GM19438 (cell line): ENCODE measurements around the gene ADCY2.
"Not testable (repeated sequence)": the region's sequence is repeated elsewhere in the genome, so short reads cannot be mapped to it uniquely, and the experiment has no call there.

ENCODE experiments used
- ATAC-seq: cut with Tn5 transposase; IDR thresholded peaks from one replicate; pipeline ENCODE4 v1.9.1; 2021; ENCODE audit warnings: low read depth; ENCODE audit not compliant: unreplicated experiment

Gene ADCY2

DNA sequence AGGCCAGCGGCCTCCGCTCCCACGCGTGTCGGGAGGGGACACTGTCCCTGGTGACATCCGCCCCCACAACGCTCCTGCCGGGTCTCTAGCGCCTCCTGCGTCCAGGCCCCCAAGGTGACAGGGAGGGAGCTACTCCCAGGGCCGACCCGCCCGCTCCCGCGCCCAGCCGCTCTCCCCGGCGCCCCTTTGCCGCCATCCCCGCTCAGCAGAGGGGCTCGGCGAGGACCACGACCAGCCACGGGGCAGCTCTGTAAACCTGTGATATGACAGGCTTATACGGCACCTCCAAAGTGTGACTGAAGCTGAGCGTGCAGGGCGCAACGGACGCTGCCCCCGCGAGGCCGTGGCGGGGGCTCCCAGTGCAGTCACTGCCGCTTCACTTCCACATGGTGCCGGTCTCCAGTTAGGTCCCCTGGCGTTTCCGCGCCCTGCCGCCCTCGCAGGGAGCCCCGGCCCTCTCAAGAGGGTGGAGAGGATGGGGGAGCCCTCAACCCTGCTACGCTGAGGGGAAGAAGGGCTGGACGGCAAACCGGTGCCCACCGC lies 978 bp upstream of the ADCY2 start:
- no peak for ATAC-seq

DNA sequence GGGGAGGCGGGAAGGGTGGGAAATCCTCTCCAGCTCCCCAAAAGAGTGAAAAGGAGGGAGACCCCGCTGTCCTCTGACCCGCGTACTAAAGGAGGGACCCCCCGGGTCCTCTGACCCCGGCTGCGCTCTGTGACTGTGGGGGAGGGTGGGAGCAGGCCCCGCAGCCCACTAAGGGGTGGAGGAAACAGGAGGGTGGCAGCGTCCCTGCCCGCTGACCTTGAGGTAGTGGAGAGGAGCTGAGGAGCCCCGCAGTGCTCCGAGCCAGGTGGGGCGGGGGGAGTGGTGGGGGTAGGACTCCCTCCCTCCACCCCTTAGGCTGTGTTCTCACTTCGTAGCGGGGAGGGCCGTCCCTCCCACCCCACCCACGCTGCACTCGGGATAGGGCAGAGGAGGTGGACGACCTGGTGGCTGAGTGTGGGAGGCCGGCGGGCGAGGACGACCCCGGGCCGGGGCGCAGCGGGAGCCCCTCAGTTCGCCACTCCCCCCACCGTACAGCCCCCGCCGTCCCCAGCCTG lies 449 bp upstream of the ADCY2 start:
- no peak for ATAC-seq

DNA sequence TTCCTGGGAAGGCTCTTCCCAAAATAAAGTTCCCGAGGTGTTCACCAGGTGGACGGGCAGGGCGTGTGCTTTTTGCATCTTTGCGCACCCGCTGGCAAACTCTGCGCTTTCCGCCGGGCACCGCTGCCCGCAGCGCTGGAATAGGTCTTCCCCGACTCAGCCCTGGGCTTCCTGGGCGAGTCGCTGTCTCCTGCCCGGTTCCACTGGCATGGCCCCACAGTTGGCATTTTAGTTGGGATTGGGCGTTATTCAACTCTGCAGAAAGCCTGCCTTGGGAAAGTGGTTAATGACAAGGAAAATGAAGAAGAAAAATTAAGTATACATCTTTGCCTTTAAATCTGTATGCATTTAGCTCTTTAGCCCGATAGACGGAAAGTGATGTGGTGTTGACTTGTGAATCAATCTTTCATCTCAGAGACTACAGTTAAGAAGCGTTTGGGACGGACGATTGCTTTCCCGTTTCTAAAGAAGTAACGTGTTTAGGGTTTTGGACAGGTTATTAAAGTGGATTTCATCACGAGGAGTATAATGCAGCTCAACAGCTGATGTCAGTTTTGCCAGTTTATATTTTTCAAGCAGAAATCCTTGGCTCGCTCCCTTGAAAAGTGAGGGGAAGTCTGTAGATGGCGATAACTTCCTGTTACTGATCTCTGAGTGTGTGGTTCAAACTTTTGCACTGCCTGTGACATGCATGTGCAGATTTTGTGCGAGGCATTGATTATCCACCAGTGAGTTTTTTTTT lies 946 bp downstream of the ADCY2 start:
- no peak for ATAC-seq

DNA sequence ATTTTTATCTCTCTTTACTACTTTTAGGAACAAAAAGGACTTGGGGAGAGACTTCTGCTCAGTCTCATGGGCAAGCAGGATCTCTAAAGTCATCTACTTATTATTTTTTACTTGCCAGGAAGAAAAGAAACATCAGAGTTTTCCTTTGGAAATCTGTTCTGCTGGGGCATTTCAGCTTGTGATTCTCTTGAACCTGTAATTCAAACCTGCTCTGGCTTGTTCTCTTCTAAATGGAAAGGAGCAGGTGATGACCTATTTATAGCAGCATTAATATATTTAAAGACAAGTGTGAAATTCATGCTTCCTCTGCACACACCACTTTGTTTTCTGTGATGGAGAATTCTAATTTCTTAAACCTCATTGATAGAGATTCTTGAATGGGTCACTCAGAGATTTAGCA lies 2.0 kb downstream of the ADCY2 start:
- ATAC-seq: no peak

DNA sequence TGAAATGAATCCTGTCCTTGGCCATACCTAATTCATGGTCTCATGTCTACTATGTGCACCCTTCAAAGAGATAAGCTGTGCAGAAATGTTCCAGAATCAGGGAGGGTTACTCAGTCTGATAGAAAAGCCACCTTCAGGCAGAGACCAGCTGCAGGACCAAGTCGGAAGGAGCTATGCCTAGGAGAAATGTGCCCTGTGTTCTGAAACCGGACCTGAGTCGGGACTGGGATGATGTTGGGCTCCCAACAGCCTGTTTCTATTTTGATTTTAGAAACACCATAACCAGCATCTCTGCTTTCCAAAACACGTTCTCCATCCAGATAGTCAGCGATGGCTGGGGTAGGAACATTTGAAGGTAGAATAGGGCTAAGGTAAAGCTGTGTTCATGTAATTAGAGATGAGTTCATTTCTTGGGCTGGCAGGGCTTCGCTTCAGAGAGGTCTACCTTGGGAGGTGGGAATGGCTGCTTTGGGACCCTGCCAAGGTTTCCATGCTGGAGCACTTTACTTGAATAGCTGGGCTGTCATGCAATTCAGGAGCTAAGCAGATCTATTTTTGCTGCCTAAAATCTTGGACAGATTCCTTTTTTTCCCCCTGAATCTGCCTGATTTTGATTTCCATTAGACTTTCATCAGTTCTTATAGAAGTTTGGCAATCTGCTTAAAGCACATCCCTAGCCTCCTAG lies 2.8 kb downstream of the ADCY2 start:
- no peak for ATAC-seq

DNA sequence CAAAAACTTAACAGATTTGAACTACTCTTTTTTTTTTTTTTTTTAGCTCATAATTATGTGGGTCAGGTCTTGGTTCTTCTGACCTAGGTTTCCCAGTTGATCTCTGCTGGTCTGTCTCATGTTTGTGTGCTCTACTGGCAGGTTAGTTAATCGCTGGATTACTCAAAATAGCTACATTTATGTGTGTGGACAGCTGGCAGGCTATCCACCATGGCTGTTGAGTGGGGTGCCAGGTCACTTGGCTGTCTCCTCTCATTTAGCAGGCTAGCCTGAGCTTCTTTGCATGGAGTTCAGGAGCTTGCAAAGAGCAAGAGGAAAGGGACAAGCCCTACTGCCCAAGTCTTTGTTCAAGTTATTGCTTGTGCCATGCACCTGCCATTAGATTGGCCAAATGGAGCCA lies 9.3 kb downstream of the ADCY2 start:
- no peak for ATAC-seq

DNA sequence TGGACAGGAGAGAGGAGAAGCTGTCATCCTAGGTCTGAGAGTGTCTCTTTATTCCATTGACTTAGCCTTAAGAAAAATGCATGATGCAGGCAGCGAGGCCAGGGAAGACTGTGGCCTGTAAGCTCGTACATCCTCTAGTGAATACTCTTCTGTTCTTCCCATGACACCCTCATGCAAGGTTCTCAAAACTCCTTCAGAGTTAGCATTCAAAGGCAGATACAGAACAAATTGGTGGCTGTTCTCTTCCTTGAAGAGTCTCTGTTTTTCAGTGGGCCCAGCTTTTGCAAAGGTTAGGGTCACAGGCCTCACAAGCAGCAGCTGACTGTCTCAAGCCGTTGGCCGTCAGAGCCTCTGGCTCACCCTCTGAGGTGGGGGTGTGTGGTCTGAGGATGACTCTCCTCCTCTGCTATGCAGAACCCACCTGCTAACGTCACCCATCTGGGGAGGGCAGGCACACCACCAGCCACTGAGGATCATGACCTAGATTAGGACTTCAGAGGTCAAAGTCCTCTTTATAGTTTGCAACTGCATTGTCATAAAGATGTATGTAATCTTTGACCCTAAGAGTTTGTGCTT lies 15.1 kb downstream of the ADCY2 start:
- no peak for ATAC-seq

DNA sequence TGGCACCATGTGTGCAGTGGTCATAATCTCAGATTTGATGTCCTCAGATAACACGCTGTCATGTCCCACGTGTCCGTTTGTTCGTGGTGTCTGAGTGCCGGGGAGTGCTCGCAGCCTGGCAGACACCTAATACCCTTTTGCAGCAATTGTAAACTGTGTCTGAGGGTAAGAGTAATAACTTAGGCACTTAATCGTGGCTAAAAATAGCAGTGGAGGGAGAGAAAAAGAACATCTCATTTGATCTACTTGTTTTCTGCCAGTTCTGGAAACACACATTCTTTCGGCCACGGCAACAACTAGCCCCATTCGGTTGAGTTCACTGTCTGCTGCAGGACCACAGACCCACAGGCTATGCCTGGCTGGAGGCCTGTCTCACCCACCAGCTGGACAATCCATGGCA lies 16.5 kb downstream of the ADCY2 start:
- ATAC-seq: no peak

DNA sequence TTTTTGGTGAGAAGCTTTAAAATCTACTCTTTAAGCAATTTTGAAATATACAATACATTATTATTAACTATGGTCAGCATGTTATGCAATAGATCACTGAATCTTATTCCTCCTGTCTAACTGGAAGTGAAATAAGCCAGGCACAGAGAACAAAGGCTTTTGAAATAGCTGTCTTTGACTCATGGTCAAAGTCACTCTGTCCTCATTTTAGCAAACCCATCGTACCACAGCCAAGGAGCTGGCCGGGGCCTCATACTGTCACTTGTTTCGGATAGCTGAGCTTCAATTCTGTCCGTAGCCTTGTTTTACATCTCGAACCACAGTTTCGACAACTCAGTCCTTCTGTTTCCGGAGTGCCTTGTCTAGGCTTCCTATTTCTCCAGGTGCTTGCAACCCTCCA lies 19.2 kb downstream of the ADCY2 start:
- no peak for ATAC-seq

DNA sequence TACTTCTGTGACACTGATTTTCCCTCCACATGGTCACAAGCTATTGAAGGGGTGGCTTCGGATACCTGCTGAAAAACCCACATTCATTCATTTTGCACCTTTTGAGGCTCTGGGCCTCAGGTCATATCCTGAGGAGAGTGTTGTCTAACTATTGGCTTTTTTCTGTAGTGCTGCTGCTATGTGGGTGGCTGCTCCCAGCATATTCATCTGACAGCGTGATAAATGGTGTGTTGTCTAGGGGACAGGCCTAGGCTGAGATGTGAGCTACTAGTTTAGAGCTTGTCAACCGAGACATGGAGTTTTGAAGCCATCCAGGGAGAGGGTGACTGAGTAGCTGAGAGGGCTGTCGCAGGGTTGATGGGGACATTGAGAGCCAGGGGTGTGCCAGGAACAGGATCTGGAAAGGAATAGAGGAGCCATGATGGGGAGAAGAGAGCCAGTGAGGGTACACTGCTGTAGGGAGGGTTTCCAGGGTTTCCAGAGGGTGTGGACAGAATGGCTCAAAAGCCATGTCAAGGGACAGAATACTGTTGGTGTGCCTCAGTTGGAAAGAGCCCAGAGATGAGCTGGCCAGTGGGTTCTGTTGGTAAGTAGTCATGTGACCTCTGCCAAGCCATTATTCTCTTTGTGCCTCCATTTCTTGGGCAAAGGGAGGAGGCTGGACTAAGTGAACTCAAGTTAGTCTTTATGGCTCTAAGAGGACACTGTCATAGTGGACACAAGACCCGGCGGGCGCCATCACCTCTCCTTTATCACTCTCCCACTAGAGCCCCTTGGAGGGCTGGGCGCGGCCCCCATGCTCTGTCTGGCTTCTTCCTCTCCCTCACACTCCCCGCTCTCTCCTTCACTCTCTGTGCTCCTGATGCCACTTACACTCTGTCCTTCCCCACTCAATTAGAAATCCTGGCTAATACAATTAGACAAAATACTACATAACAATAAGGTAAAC lies 19.9 kb downstream of the ADCY2 start:
- ATAC-seq: no peak

DNA sequence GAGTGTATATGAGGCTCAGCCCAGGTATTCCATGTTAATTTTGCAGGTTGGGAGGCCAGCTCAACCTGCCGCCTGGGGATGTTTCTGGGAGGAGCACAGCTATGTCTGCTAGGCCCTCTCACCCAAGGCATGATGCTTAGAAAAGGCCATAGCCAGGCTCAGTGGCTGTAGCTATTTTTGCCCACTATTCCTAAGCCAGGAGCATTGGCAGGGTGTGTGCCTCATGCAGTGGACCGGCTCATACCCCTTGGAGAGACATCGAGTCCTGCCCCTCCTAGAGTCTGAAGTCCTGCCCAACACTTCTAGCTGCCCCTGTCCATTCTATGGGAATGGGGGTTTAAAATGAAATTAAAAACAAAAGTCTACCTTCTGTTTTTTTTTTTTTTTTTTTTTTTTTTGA lies 22.3 kb downstream of the ADCY2 start:
- ATAC-seq: no peak

DNA sequence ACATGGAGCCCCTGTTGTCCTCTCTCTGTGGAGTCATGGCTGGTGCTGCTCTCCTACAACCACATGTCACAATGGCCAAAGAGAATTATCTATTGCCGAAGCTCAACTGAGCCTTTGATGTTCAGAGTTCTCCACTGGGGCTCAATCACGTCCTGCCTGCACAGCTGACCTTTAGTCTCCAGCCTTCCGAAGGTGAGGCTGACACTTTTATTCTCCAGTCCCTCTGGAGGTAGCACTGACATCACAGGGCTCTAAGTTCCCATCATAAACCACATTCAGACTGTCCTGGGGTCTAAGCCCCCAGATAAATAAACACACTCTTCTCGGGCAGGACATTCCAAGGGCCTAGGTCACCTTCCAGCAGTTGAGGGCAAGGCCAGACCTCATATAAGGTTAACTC lies 23.4 kb downstream of the ADCY2 start:
- no peak for ATAC-seq

DNA sequence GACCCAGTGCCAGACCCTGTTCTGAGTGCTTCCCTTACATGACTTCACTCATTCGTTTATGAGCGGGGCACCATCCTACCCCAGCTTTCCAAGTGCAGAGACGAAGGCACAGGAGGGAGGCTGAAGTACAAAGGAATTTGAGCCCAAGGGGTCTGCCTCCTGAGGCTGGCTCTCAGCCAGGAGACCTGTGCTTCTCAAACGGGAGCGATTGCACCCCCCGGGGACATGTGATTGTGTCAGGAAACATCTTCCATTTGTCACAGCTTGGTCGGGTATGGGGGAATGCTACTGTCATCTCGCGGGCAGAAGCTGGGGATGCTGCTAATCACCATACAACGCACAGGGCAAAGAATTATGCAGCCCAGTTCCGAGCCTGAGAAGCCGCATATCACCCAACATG lies 23.9 kb downstream of the ADCY2 start:
- no peak for ATAC-seq

DNA sequence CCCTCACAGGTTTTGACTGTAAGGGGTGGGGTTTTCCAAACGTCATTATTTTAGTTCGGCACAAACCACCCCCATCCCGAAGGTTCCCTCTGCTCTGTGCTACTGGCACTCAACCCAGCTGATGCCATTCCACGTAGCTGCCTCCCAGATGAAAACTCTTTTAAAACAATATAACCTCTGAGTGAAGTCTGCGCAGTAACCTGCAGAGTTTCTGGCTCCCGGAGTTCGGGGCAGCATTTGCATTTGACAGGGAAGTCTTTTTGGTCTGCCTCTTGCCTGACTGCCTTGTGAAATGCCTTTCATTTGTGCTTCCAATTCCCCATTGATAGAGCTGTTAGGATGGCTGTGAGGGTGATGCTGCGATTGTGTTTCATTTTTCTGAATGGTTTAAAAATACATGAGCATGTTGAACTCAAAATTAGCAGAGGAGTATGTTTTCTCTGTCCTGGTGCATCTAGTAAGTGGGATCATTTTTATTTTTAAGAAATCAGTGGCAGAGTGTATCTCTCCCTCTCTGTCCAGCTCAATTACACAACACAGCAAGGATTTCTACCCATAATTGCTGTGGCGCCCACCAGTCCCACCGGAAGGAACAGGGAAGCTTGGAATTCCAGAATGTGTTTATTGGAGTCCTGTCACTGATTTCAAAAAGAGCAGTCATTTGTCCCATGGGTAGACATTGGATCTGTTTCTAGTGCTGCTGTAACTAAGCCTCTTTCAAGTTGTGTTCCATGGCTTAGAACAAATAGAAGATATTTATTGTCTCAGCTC lies 24.8 kb downstream of the ADCY2 start:
- ATAC-seq: no peak

DNA sequence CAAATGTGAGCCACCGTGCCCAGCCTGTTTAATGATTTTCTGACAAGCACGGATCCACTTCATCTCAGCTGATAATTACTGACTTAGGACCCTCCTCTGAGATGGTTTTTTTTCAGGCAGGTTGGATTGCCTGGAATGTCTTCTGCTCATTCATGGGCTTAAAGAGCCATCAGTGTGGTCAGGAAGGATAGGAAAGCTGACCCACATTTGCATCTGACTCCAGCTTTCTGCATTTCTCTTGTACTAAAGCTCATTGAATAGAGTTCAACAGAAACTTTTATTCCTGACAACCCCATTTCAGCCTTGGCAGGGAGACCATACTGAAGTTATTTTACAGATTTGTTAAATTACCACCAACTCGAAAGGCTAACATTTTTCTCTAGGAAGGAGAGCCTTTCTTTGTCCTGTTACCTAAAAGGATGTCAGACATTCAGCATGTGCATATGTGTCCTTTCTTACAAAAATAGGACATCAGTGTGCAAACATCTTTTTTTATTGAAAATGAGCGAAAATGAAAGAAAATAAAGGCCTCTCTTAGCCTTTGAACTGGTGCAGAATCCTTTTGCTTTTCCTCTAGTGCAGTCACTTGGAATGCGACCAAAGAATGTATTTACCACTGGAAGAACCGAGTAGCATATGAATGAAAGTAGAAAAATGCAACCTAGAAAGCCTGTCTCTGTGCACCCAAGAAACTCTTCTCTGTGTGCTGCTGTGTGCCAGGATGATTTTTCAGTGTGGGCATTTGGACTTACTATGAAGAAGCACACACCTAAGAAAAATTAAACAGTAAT lies 26.6 kb downstream of the ADCY2 start:
- no peak for ATAC-seq

DNA sequence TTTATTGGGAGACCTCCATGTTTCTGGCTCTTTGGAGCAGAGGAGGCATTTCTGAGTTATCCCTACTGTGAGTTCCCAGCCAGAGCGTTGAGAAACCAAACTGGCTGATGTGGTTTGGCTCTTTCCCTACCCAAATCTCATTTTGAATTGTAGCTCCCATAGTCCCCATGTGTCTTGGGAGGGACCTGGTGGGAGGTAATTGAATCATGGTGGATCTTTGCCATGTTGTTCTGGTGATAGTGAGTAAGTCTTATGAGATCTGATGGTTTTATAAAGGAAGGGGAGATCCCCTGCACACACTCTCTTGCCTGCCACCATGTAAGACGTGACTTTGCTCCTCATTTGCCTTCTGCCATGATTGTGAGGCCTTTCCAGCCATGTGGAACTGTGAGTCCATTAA lies 27.3 kb downstream of the ADCY2 start:
- not testable (repeated sequence) for ATAC-seq

DNA sequence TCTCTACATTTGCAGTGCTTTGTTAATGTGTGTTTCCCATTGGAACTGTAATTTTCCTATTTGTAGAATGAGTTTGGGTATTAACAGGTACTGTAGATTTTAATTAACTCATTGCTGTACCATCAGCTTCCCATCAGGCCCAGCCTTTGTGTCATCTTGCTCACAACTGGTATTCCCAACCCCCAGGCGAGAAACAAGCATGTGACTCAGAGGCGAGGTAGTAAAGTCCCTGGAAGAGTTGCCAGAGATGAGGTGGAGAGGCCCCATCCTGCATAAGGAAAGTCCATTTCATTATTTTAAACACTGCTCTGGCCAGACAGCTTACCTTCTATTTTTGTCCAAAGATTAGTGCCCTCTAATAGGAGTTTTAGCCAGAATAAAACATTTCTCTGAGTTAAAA lies 29.9 kb downstream of the ADCY2 start:
- ATAC-seq: no peak

DNA sequence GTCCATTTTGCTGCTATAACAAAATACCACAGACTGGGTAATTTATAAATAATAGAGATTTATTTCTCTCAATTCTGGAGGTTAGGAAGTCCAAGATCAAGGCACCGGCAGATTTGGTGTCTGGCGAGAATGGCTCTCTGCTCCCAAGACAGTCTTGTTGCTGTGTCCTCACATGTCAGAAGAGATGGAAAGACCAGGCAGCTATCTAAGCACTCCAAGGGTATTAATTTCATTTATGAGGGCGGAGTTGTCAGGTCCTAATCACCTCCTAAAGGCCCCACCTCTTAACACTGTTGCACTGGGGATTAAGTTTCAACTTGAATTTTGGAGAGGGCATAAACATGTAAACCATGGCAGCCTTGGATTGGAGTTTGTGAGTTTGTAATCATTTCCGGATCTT lies 30.3 kb downstream of the ADCY2 start:
- ATAC-seq: no peak

DNA sequence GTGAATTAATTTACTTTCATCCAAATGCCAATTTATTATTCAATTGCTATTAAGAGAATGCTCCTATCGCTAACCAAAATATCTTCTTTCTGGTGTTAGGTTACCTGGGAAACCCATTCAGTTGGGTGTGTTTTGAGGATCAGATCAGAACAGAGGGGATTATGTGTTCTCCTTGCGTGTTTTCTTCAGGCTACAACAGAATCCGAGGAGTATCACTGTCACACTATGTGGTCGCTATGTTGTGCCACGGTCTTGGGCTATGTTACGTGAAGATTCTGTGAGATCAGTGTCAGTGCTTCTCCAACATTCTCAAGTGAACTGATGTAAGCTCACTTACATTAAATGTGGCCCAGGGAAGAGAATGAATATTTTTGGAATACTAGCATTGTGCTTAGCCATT lies 39.0 kb downstream of the ADCY2 start:
- no peak for ATAC-seq
